HG02938 (cell line): ENCODE measurements around the gene EDN2.

Source experiments
- ATAC-seq: cut with Tn5 transposase; IDR thresholded peaks from one replicate; pipeline ENCODE4 v1.9.1; 2021; ENCODE audit warnings: mild to moderate bottlenecking, moderate library complexity; ENCODE audit not compliant: unreplicated experiment

Gene EDN2

DNA sequence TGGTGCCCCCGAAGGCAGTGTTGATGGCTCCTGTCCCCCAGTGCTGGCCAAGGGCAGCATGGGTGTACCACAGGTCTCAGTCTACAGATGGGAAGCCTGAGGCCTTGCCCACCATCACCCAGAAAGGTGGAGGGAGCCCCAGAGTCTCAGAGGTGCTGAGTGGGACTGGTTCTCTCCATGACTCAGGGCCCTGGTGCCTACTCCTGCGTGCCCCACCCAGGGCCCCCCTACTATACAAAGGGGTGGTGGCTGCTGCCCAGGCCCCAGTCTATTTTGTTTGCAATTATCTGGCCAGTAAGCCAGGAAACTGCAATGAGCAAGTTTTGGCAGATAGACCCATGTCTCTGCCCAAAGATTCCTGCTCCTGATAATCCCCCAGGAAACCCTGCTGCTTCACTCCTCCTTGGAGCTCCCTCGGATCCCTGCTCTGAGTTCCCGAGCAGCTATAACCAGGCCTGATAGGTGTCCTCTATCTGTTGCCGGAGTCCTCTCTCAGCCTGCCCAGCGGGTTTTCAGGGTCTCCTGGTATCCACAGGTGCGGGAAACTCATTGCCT, 41.7 kb downstream of the EDN2 start:
- ATAC-seq: no peak

DNA sequence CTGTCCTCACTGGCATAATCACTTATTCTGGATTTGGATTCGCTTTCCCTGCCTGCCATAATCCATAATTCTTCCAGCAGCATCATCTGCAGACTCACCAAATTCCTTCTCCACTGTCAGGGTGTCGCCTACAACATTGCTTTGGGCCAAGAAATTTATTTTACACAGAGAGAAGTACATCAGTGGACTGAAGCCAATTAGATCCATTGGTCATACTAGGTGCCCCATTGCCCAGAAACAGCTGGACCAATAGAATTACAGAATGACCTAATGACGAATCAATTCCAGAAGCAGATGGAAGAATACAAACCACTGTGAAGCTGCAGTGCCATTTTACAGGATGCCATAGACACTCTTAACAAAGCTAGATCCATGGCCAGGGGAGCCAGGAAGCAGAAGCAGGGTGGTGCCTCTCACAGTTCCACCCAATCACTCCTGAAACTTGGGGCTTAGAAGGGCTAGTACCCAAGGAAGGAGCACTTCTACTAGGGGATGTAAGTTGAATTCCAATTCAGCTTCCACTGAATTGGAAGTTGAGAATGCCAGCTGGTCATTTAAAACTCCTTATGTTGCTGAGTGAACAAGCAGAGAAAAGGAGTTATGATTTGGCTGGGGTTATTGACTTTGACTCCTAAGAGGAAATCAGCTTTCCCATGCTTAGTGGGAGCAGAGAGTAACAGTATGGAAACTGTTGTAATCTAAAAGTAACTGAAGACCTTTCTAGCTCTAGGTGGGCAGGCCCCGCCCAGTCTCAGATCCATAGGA, 44.0 kb downstream of the EDN2 start:
- ATAC-seq: no peak

DNA sequence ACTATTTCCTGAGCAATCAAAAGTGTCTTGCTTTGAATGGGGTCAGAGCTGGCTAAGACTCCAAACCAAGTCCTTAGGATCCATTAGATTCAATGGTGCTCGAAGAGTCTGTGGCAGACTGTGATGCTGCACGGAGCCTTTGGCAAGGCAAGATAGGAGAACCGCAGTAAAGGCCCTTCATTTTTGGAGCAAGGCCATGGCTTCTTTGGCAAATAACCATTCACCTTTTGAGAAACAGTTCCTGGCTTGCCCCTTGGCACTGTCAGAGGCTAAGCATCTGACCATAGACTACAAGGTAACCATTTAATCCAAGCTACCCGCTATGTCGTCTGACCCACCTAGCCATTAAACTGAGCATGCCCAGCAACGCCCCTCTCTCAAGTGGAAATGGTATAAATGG, 45.2 kb downstream of the EDN2 start:
- no peak for ATAC-seq

DNA sequence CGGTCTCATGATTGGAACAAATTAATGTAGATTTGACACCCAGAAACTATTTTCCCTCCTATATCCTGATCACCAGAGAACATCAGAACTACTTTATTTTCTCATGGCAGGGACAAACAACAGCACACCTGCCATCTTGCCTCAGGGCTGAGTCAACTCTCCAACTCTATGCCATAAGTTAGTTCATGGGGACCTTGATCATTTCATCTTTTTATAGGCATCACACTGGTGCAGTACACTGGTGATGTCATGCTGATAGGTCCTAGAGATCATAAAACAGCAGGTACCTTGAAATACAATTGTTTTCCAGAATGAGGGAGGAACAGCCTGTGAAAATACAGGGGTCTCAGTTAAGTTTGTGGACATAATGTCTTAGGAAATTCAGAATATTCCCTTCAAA, 45.8 kb downstream of the EDN2 start:
- no peak for ATAC-seq

DNA sequence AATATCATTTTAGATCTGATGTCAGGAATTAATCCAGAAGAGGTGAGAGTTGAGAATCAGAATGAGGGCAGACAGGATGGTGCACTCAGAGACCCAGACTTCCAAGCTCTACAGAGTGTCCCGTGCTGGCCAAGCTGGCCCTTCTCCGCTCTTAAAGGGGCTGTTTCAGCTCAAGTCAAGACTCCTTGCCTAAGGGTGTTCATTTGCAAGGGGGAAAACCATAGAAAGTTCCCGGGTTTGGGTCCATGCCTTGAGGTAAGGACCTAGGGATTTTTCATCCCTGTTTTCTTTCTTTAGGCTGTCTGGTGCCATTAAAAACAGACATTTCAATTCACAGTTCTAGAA, 47.5 kb downstream of the EDN2 start:
- ATAC-seq: no peak

DNA sequence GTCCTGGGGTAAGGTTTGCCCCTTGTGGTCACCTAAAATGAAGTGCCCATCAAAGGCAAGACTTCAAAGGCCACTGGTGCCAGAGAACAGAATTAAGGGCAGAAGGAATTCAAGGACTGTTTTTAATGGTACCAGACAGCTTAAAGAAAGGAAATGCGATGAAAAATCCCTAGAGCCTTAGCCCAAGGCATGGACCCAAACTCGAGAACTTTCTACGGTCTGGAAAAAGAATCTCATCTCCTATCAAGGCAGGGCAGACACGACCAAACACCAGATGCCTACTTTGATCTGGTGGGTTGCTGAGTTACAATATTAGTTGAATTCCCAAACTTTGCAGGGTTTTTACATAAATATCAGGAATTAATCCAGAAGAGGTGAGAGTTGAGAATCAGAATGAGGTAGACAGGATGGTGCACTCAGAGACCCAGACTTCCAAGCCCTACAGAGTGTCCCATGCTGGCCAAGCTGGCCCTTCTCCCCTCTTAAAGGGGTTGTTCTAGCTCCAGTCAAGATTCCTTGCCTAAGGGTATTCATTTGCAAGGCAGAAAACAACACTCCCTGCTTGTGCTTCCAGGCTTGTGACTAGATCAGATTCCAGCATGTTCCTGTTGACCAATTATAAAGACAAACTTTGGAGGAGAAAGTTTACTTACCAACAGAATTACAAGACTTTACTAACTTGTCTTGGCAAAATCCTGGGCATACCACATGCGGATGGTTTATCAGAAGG, 48.0 kb downstream of the EDN2 start:
- no peak for ATAC-seq

DNA sequence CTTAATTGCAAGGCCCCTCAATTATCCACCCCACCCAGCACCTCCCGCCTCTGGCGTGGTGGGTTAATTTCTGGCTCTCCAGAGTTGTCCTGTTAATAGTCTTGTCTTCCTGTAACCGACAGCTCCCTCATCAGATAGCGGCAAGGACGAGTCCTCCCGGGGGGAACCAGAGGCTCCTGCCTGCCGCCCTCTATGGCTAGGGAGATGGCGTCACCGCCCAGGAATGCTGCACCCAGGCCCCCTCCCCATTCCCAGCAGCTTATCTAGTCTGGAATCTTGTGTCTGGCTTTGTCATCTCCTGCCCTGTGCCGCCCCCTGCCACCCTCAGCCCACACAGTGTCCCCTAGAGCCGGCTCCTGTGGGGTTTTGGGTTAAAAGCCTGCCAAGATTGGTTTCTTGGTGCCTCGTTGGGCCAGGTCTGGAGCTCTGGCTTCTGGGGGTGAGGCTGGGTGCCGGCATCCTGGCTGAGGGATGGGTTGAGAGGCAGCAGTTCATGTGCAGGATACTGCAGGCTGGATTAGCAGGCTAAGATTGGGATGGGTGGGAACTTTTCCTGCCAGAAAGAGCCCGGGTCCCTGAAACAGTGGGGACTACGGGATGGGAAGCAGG, 48.8 kb downstream of the EDN2 start:
- no peak for ATAC-seq

DNA sequence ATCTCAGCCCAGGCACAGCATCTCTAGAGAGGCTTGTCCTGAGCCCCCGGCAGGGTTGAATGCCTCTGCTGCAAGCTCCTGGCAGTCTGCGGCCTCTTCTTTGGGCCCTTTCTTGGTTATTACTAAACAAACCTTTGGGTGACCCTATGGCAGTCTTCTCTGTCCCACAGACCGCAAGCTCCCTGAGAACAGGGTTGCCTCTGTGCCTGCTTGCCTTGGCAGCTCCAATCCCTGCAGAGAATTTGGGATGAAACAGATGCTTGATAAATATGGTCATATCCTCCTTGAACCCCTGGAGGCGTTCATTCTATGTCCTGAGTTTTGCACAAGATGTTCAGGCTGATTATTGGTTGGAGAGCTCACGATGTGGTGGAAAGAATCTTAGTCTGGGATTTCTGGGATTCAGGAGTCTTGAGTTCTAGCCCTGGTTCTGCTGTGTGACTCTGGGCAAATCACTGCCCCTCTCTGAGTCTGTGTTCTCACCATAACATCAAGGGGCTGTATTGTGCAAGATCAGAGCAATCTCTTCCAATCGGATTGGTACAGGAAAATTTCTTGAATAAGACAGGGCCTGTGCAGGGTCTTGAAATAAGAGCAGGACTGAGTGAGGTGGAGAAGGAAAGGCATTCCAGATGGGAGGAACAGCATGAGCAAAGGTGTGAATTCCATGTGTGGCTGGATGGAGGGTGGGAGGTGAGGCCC, 49.6 kb downstream of the EDN2 start:
- ATAC-seq: no peak

DNA sequence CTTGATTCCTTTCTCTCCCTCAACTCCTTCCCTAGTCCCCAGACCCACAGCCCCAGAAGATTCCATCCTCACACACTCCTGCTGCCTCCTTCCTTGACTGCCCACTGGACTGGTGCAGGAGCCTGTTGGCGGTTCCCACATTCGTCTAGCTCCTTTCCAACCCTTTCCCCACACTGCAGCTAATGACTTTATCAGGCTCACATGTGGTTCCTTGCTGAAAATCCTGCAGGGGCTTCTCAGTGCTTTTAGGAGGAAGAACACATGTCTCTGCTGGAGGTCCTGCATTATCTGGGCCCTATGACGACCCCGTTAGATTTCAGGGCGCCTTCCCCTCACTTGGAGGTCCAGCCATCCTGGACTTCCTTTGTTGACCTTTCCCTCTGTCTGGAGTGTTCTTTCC, 50.2 kb downstream of the EDN2 start:
- no peak for ATAC-seq

DNA sequence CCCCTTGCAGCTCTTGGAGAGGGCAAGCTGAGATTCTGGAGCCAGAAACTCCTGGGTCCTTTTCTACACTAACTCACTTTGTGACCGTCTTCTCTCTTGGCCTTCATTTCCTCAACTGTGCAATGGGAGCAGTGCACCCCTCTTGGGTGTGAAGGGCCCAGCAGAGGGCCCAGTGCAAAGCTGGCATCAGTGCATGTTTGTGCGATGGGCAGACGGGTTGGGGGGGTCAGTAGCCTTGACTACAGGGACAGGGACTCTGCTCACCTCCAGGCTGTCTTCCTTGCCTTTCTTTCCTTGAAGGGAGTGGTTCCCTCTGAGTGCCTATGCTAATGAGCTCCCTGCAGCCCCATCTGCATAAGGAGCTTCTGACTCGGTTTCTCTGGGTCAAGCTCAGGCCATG, 51.0 kb downstream of the EDN2 start:
- ATAC-seq: no peak

DNA sequence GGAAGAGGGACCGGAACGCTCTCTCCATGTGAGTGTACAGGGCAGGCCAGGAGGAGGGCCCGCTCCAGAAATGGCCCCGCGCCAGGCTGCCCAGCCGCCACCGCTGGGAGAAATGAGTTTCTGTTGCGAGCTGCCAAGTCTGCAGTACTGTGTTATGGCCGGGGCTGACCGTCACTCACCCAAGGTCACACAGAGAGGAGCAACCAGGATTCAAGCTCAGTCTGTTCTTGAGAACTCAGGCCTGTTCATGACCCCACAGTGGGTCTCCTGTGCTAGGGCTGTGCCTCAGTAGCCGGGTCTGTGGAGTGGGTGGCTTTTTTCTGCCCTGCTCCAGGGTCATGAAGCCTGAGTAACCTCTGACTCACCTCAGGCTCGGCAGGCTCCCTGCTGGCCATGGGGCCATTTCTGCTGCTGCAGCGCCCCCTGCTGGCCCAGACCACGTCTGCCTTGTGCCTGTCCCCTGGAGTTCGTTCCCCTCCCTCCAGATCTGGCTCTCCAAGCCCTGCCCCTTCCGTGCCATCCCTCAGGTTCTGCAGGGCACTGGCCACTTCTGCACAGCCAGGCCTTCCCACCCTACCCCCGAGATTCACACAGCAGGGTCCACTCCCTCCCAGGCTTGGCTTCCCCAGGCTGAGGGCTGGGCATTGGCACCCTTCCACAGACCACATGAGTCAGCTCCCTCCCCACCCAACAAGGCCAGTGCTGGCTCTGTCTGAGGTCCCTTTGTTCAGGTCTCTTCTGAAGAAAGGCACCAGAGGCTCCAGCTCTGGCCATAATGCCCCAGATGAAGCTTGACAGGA, 51.8 kb downstream of the EDN2 start:
- no peak for ATAC-seq

DNA sequence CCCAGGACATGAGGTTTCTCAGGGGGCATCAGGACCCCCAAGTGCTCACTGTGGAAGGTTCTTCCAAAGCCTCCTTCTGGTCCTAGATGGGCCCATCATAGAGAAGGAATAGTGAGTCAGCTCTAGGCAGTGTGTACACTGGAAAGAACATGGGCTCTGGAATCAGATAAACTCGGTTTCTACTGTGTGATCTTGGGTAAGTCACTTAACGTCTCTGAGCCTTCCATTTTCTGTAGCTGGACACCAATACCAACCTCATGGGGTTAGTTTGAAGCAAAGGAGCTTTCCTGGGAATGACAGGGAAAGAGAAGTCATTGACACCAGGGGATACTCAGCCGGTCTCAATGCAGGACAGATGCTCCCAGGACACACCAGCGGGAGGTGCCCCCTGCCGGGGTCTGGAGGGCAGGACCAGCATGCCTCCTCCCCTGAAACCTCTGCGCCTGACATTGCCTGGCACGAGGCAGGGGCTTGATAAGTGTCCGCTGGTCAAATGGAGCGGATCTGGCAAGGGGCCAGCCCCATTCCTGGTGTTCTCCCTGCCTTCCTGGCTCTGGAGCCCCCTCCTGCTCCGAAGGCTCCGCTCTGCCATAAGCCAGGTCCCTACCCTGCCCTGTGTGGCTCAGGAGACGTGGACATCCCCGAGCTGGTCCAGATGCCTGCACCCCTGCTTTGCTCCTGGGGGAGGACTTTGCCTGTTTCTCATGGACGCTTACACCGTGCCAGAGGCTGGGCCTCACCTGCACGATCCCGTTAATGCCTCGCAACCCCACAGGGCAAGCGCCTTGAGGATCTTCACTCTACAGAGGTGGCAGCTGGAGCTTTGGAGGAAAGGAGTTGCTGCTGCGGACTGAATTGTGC, 52.8 kb downstream of the EDN2 start:
- ATAC-seq: no peak

DNA sequence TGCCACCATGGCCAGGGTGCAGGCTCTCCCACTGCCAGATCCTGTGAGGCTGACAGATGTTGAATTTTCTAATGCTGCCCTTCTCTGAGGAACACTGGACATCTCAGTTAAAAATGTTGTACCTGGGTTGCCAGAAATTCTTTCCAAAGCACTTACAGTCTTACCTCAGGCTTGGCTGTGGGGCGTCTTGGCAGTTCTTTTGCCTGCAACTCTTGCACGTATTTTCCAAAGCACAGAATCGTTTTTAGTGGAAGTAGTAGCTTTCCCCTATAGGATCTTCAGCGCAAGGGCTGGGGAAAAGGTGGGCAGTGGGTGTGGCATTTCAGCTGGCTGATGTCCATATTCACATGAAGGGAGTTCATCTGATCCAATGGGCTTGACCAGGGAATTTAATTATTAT, 53.9 kb downstream of the EDN2 start:
- no peak for ATAC-seq

DNA sequence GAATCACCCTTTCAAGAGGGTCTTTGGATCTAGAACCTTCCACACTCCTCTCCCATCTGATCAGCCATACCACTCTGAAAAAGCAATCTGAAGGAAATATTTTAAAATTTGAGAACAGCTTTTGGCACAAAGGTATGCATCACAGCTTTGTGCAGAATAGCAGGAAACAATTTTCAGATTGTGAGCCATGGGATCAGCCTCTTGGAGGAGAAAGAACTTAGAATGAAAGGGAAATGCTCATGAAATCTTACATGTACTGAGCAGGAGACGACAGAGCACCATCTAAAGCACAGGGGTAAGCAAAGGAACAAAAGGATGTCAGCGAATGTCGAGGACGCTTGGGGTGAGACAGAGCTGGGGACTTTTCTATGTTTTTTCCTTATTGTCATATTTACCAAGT, 54.4 kb downstream of the EDN2 start:
- ATAC-seq: no peak

DNA sequence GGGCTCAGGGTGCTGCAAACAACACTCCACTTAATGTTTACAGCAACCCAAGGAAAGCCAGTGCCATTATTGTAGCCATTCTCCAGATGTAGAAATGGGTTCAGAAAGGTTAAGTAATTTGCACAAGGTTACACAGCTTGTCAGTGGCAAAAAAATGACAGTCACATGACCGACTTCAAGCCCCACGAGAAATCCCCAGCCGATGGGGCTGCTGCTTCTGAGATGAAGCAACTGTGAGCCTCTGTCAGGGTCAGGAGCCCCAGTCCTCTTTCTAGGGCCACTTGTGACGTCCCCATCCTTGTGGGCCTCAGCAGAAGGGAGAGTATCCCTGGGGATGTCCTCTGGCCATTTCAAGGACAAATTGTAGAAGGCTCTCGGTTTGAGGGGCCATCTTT, 54.8 kb downstream of the EDN2 start:
- ATAC-seq: no peak
